ENCODE results near the gene SCAF4.
"Not testable (repeated sequence)": the region's sequence is repeated elsewhere in the genome, so short reads cannot be mapped to it uniquely, and the experiment has no call there.

SCAF4 gene

GRCh38 chr21:31656199-31657095 is 75.5 kb downstream of the SCAF4 start:
- Histone ChIP-seq H3K36me3 (ENCODE audit: insufficient read depth, low read length) (peaks cover 5% of the 10 kb centered on the region), H3K4me2 (ENCODE audit: low read length) (no peak overlapping the region), H3K27ac (ENCODE audit: low read depth, low read length, poor library complexity, severe bottlenecking) (no peak overlapping the region), H3K4me1 (ENCODE audit: insufficient read depth, low read length, severe bottlenecking) (peaks cover 13% of the 10 kb centered on the region), H3K9me2 (ENCODE audit: low read depth, low read length) (no peaks in the 10 kb centered on the region), H4K20me1 (ENCODE audit: insufficient read depth, low read length) (no peaks in the 10 kb centered on the region), H3K9ac (ENCODE audit: low read length) (no peak overlapping the region), H3K79me2 (ENCODE audit: insufficient read depth, low read length) (peaks cover 14% of the 10 kb centered on the region), H3K4me3 (ENCODE audit: low read depth, low read length, poor library complexity, severe bottlenecking) (no peak overlapping the region), H3F3A (ENCODE audit: insufficient read depth, low read length) (no peaks in the 10 kb centered on the region), H2AFZ (ENCODE audit: low read length) (no peak overlapping the region), H3K9me3 (ENCODE audit: low read length) (no peaks in the 10 kb centered on the region), H3K27me3 (ENCODE audit: insufficient read depth, low read length) (no peaks in the 10 kb centered on the region)
- TF ChIP-seq CTCF (IDR thresholded peaks at IDR 0.05; ENCODE audit: low read length) = no peak
- no peak for TF ChIP-seq EZH2 (IDR thresholded peaks at IDR 0.05; ENCODE audit: borderline replicate concordance, low read length)

- H3K36me3 ChIP-seq (ENCODE audit: insufficient read depth, low read length); H3K4me3 ChIP-seq (ENCODE audit: low read depth, low read length, poor library complexity, severe bottlenecking); H3K4me1 ChIP-seq (ENCODE audit: insufficient read depth, low read length, severe bottlenecking); H4K20me1 ChIP-seq (ENCODE audit: insufficient read depth, low read length); H3F3A ChIP-seq (ENCODE audit: insufficient read depth, low read length); H3K9me3 ChIP-seq (ENCODE audit: low read length); H3K9ac ChIP-seq (ENCODE audit: low read length); H2AFZ ChIP-seq (ENCODE audit: low read length); H3K79me2 ChIP-seq (ENCODE audit: insufficient read depth, low read length); H3K27ac ChIP-seq (ENCODE audit: low read depth, low read length, poor library complexity, severe bottlenecking); H3K27me3 ChIP-seq (ENCODE audit: insufficient read depth, low read length); H3K4me2 ChIP-seq (ENCODE audit: low read length); H3K9me2 ChIP-seq (ENCODE audit: low read depth, low read length): not testable (repeated sequence)
Observed at GRCh38 chr21:31654821-31655580, 76.9 kb downstream of the SCAF4 start.

GRCh38 chr21:31654340-31654739 is 77.6 kb downstream of the SCAF4 start:
- Histone ChIP-seq H3K4me2 (ENCODE audit: low read length) (no peak overlapping the region), H3K4me3 (ENCODE audit: low read depth, low read length, poor library complexity, severe bottlenecking) (no peak overlapping the region), H3F3A (ENCODE audit: insufficient read depth, low read length) (no peaks in the 10 kb centered on the region), H3K9ac (ENCODE audit: low read length) (no peak overlapping the region), H4K20me1 (ENCODE audit: insufficient read depth, low read length) (no peaks in the 10 kb centered on the region), H3K79me2 (ENCODE audit: insufficient read depth, low read length) (no peaks in the 10 kb centered on the region), H3K9me3 (ENCODE audit: low read length) (peaks cover 8% of the 10 kb centered on the region; the same call in 1 of the 2 replicates), H3K9me2 (ENCODE audit: low read depth, low read length) (no peaks in the 10 kb centered on the region), H3K36me3 (ENCODE audit: insufficient read depth, low read length) (no peaks in the 10 kb centered on the region), H3K4me1 (ENCODE audit: insufficient read depth, low read length, severe bottlenecking) (peaks cover 5% of the 10 kb centered on the region), H3K27me3 (ENCODE audit: insufficient read depth, low read length) (no peaks in the 10 kb centered on the region), H3K27ac (ENCODE audit: low read depth, low read length, poor library complexity, severe bottlenecking) (no peak overlapping the region), H2AFZ (ENCODE audit: low read length) (no peak overlapping the region)
- TF ChIP-seq CTCF (IDR thresholded peaks at IDR 0.05; ENCODE audit: low read length) = no peak
- TF ChIP-seq EZH2 (IDR thresholded peaks at IDR 0.05; ENCODE audit: borderline replicate concordance, low read length) = no peak

GRCh38 chr21:31651491-31651890 is 80.4 kb downstream of the SCAF4 start:
- H3K79me2 ChIP-seq (ENCODE audit: insufficient read depth, low read length); H2AFZ ChIP-seq (ENCODE audit: low read length); H3F3A ChIP-seq (ENCODE audit: insufficient read depth, low read length); H4K20me1 ChIP-seq (ENCODE audit: insufficient read depth, low read length); H3K27ac ChIP-seq (ENCODE audit: low read depth, low read length, poor library complexity, severe bottlenecking); H3K9me2 ChIP-seq (ENCODE audit: low read depth, low read length); H3K4me2 ChIP-seq (ENCODE audit: low read length); H3K4me3 ChIP-seq (ENCODE audit: low read depth, low read length, poor library complexity, severe bottlenecking); H3K36me3 ChIP-seq (ENCODE audit: insufficient read depth, low read length); H3K9ac ChIP-seq (ENCODE audit: low read length); H3K9me3 ChIP-seq (ENCODE audit: low read length); H3K27me3 ChIP-seq (ENCODE audit: insufficient read depth, low read length): not testable (repeated sequence)
- H3K4me1 ChIP-seq (ENCODE audit: insufficient read depth, low read length, severe bottlenecking) = peaks cover 10% of the 10 kb centered on the region
